ENCODE results near the gene CNTNAP2.

- no peak for TF ChIP-seq EZH2 (IDR thresholded peaks at IDR 0.05; ENCODE audit: low read length, missing control alignments)
- TF ChIP-seq CTCF (conservative IDR thresholded peaks at IDR 0.05 in 1 of 2, IDR thresholded peaks at IDR 0.05 in 1 of 2; ENCODE audit: low read depth in 1 of 2, low read length in 2 of 2) = no peak
Observed at GRCh38 chr7:146575903-146576302, 459.3 kb downstream of the CNTNAP2 start.

Data from fibroblast of lung (primary cell).